Endothelial cell of umbilical vein (primary cell): ENCODE data around the gene PER1. TPM values are rescaled to one million over a fixed set of nuclear protein-coding genes. Genes with fewer than 3 reads are reported as not detected.

Source experiments
- BruUV-seq: library from RNA; stranded (reverse); fragments of 400-500 nt; replicated peaks from 2 replicates; lab custom pipeline; 2021; lab: Mats Ljungman, UMichigan
- CTCF ChIA-PET: fragments of 300-600, 350-600 bp; sonication (Branson Sonifier 250); formaldehyde crosslinking; loops from one replicate; lab custom pipeline; 2021; ENCODE audit warnings: antibody characterized with exemption, inconsistent platforms; lab: Charles Lee
- POLR2A ChIA-PET: fragments of 300-600, 350-600 bp; sonication (Branson Sonifier 250); formaldehyde crosslinking; loops from one replicate; lab custom pipeline; 2021; ENCODE audit warnings: antibody characterized with exemption, inconsistent platforms; lab: Charles Lee
- DNase-seq: peaks from one replicate; pipeline ENCODE4 v3.0.0-alpha.2; 2011; ENCODE audit warnings: low read depth, low spot score
- FAIRE-seq: peaks from 2 replicates; lab custom pipeline; 2011; peaks lifted over from hg19 to GRCh38; lab: Jason Lieb, UNC
- H2AFZ ChIP-seq: 2 replicates; pipeline ENCODE4 v1.6.0; 2012; ENCODE audit warnings: low read depth, low read length, control low read depth, inconsistent platforms
- H3K27ac ChIP-seq: 2 replicates; pipeline ENCODE4 v1.5.1; 2011; ENCODE audit warnings: low read depth, mild to moderate bottlenecking, control low read depth, low read length, moderate library complexity; ENCODE audit not compliant: insufficient read depth
- H3K27me3 ChIP-seq, 2 experiments: 2 replicates each; pipeline versions ENCODE4 v1.6.0 to v1.6.1; 2011; ENCODE audit warnings: low read length in 2 of 2, mixed read lengths in 1 of 2; ENCODE audit not compliant: control insufficient read depth in 2 of 2, insufficient read depth in 2 of 2
- H3K36me3 ChIP-seq, 2 experiments: 2 replicates in 1 of 2; 3 replicates in 1 of 2; pipeline ENCODE4 v1.5.1; 2011; ENCODE audit warnings: low read length in 2 of 2, mild to moderate bottlenecking in 1 of 2, moderate library complexity in 1 of 2; ENCODE audit not compliant: control insufficient read depth in 2 of 2, insufficient read depth in 2 of 2; ENCODE audit errors: extremely low read depth in 1 of 2
- H3K4me1 ChIP-seq: 3 replicates; pipeline ENCODE4 v1.5.1; 2011; ENCODE audit warnings: mild to moderate bottlenecking, low read length; ENCODE audit not compliant: control insufficient read depth, insufficient read depth; ENCODE audit errors: extremely low read depth
- H3K4me2 ChIP-seq: 2 replicates; pipeline ENCODE4 v1.6.1; 2011; ENCODE audit warnings: low read length, control low read depth, mixed read lengths; ENCODE audit not compliant: insufficient read depth
- H3K4me3 ChIP-seq, 3 experiments: fragments of 200-600 bp in 1 of 3; sonication (generic), shearing (Covaris generic) in 1 of 3; replicated peaks in 1 of 3; 2 replicates each; pipeline ENCODE4 v1.5.1; 2011 to 2016; ENCODE audit warnings: control low read depth in 3 of 3, low read length in 3 of 3, mild to moderate bottlenecking in 2 of 3, inconsistent platforms in 1 of 3, low read depth in 1 of 3, moderate library complexity in 1 of 3; ENCODE audit not compliant: insufficient read depth in 1 of 3
- H3K79me2 ChIP-seq: 2 replicates; pipeline ENCODE4 v1.6.0; 2012; ENCODE audit warnings: low read length, inconsistent platforms; ENCODE audit not compliant: control insufficient read depth, insufficient read depth
- H3K9ac ChIP-seq: replicated peaks from 2 replicates; pipeline ENCODE3; 2011; ENCODE audit warnings: low read length, control low read depth; ENCODE audit not compliant: insufficient read depth; ENCODE audit errors: extremely low read depth
- H3K9me1 ChIP-seq: replicated peaks from 3 replicates; pipeline ENCODE4 v1.6.0; 2011; ENCODE audit warnings: mild to moderate bottlenecking, low read length; ENCODE audit not compliant: control insufficient read depth, insufficient read depth; ENCODE audit errors: extremely low read depth
- H3K9me3 ChIP-seq: replicated peaks from 2 replicates; pipeline ENCODE4 v1.5.1; 2012; ENCODE audit warnings: low read length, inconsistent platforms; ENCODE audit not compliant: control insufficient read depth, insufficient read depth
- H4K20me1 ChIP-seq: replicated peaks from 2 replicates; pipeline ENCODE3; 2011; ENCODE audit warnings: mild to moderate bottlenecking, low read length; ENCODE audit not compliant: control insufficient read depth, insufficient read depth; ENCODE audit errors: extremely low read depth
- CTCF ChIP-seq, 2 donors: IDR thresholded peaks; 1 replicate in 1 of 2; 2 replicates in 1 of 2; pipeline ENCODE4 v1.5.1; 2011; ENCODE audit warnings: low read length in 2 of 2, mild to moderate bottlenecking in 2 of 2, moderate library complexity in 2 of 2, control low read depth in 1 of 2, inconsistent platforms in 1 of 2, low read depth in 1 of 2; ENCODE audit not compliant: insufficient read depth in 1 of 2; ENCODE audit errors: extremely low read depth in 1 of 2
- EZH2 ChIP-seq: IDR thresholded peaks from 2 replicates; pipeline ENCODE4 v1.6.1; 2012; ENCODE audit warnings: borderline replicate concordance, low read depth, mild to moderate bottlenecking, moderate library complexity, low read length, inconsistent platforms; ENCODE audit not compliant: severe bottlenecking
- FOS ChIP-seq: IDR thresholded peaks from 2 replicates; pipeline ENCODE4 v1.6.1; 2011; ENCODE audit warnings: mild to moderate bottlenecking, low read length, moderate library complexity, borderline replicate concordance; ENCODE audit not compliant: insufficient read depth
- GATA2 ChIP-seq: IDR thresholded peaks from 2 replicates; pipeline ENCODE4 v1.7.0; 2011; ENCODE audit warnings: low read depth, mild to moderate bottlenecking, moderate library complexity, mixed read lengths, low read length; ENCODE audit not compliant: insufficient read length, insufficient read depth
- JUN ChIP-seq: IDR thresholded peaks from 2 replicates; pipeline ENCODE4 v1.6.1; 2011; ENCODE audit warnings: borderline replicate concordance, low read depth; ENCODE audit not compliant: insufficient read length, insufficient read depth
- MAX ChIP-seq: IDR thresholded peaks from 2 replicates; pipeline ENCODE4 v1.6.1; 2011; ENCODE audit not compliant: insufficient read depth, insufficient read length
- MYC ChIP-seq: IDR thresholded peaks from one replicate; pipeline ENCODE4 v1.6.1; 2011; ENCODE audit warnings: mild to moderate bottlenecking, low read depth, low read length
- POLR2A ChIP-seq: IDR thresholded peaks from 2 replicates; pipeline ENCODE4 v1.6.1; 2012; ENCODE audit warnings: low read depth, mild to moderate bottlenecking, control low read depth, low read length
- POLR2AphosphoS5 ChIP-seq: IDR thresholded peaks from 2 replicates; pipeline ENCODE4 v1.6.1; 2012; ENCODE audit warnings: low read depth, mild to moderate bottlenecking, control low read depth, low read length, moderate library complexity; ENCODE audit not compliant: insufficient read depth
- dilution Hi-C: fragments of 300-500 bp; cut with MboI; formaldehyde crosslinking; loops from one replicate; pipeline ENCODE4 v1.15.0; 2019; ENCODE audit warnings: low sequenced_read_pairs; ENCODE audit not compliant: extremely low pct_ligation_motif_present
- intact Hi-C: fragments of 100-400 bp; cut with micrococcal nuclease; formaldehyde crosslinking; loops from one replicate; pipeline ENCODE4 v1.10.0; 2022
- polyA plus RNA-seq, 4 experiments: library from polyadenylated mRNA; depleted of rRNA in 3 of 4; stranded (reverse) in 3 of 4; unstranded in 1 of 4; fragments of >200 nt; gene quantifications; 2 replicates each; pipeline versions ENCODE4 v1.2.1 to v1.2.3, GENCODE V29; 2011 to 2012; ENCODE audit warnings: missing spikeins in 1 of 4
- total RNA-seq: library from RNA; stranded (reverse); gene quantifications from 2 replicates; pipeline ENCODE4 v1.2.3, GENCODE V29; 2021

Gene PER1
- total and polyA plus RNA-seq, 2 donors (not counting 3 experiments of a cell fraction or from before 2014, with no cell fraction given) = 12.1 to 32.1 TPM

- dilution Hi-C loops = no loop called here
- no peak overlapping the region for H3K27ac ChIP-seq
- BruUV-seq = no TSS peak
- H3K4me3 ChIP-seq = no peak overlapping the region
- FAIRE-seq (no peak), DNase-seq (no peak)
- ChIA-PET CTCF (interaction anchor here (0.9 kb wide), 1 partner anchor 20 kb away, joined by 3 read pairs; the partner anchor contains the start of gene HES7), POLR2A (interaction anchor here (1.2 kb wide), 1 partner anchor 8 kb away, joined by 4 read pairs; the partner anchor contains the start of gene PER1)
- H3K4me1 ChIP-seq = peaks cover under 1% of the 10 kb centered on the region
- peaks cover 2 to 73% of the 10 kb centered on the region in 2 experiments for H3K36me3 ChIP-seq
- no peak overlapping the region for H2AFZ ChIP-seq
- no peaks in the 10 kb centered on the region for H3K27me3 ChIP-seq
- H3K9me1 ChIP-seq = no peaks in the 10 kb centered on the region
- no peaks in the 10 kb centered on the region for H3K79me2 ChIP-seq
- no peak overlapping the region for H3K9ac ChIP-seq
- intact Hi-C loops = no loop called here
- no peaks in the 10 kb centered on the region for H4K20me1 ChIP-seq
- H3K4me2 ChIP-seq = no peak overlapping the region
- no peak for TF ChIP-seq POLR2AphosphoS5
- no peak for TF ChIP-seq FOS
- TF ChIP-seq MAX = no peak
- TF ChIP-seq CTCF (IDR thresholded peaks at IDR 0.05; ENCODE audit: extremely low read depth in 1 of 2, insufficient read depth in 1 of 2, low read depth in 1 of 2, low read length in 2 of 2) = no peak
- TF ChIP-seq GATA2 = no peak
- TF ChIP-seq POLR2A = no peak
- TF ChIP-seq MYC = no peak
- no peak for TF ChIP-seq EZH2
- no peak for TF ChIP-seq JUN
- H3K9me3 ChIP-seq = no peaks in the 10 kb centered on the region
These were observed 7.6 kb downstream of the PER1 start for GRCh38 chr17:8144401-8145231.
